Testis (tissue), 2 donors: Measurements from ENCODE around the gene TMEM97.

Experiments
- POLR2A ChIP-seq: fragments of 450-650 bp; IDR thresholded peaks from one replicate; pipeline ENCODE4 v1.6.1; 2017; ENCODE audit warnings: antibody characterized with exemption, mild to moderate bottlenecking, moderate library complexity
- TF ChIP-seq, protein P1 (sequence below), 3 experiments: fragments of 450-650 bp in 2 of 3; fragments of 200-600 bp in 1 of 3; sonication (generic) in 1 of 3; IDR thresholded peaks; one replicate each; pipeline ENCODE4 v1.5.1; 2016 to 2019; ENCODE audit warnings: antibody characterized with exemption in 3 of 3, mild to moderate bottlenecking in 2 of 3, moderate library complexity in 1 of 3

GRCh38 chr17:28369684-28370034, 50.7 kb downstream of the TMEM97 start:
- TF ChIP-seq, protein P1, sequence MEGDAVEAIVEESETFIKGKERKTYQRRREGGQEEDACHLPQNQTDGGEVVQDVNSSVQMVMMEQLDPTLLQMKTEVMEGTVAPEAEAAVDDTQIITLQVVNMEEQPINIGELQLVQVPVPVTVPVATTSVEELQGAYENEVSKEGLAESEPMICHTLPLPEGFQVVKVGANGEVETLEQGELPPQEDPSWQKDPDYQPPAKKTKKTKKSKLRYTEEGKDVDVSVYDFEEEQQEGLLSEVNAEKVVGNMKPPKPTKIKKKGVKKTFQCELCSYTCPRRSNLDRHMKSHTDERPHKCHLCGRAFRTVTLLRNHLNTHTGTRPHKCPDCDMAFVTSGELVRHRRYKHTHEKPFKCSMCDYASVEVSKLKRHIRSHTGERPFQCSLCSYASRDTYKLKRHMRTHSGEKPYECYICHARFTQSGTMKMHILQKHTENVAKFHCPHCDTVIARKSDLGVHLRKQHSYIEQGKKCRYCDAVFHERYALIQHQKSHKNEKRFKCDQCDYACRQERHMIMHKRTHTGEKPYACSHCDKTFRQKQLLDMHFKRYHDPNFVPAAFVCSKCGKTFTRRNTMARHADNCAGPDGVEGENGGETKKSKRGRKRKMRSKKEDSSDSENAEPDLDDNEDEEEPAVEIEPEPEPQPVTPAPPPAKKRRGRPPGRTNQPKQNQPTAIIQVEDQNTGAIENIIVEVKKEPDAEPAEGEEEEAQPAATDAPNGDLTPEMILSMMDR (IDR thresholded peaks at IDR 0.05): no peak
- no peak for TF ChIP-seq POLR2A
